ENCODE measurements around the gene MTA1.

MTA1 gene

GRCh38 chr14:105413544-105413886, 6.1 kb upstream of the MTA1 start:
- Histone ChIP-seq H2BK120ac (ENCODE audit: insufficient read depth, low read length, poor library complexity) (no peak overlapping the region), H3K79me1 (ENCODE audit: low read length) (peaks cover 7% of the 10 kb centered on the region), H3K36me3 (ENCODE audit: control insufficient read depth in 1 of 2, insufficient read depth in 2 of 2, low read length in 2 of 2) (no peaks in the 10 kb centered on the region), H3K18ac (ENCODE audit: low read length) (no peak overlapping the region), H2AFZ (ENCODE audit: insufficient read depth, low read length, poor library complexity) (no peak overlapping the region), H3K27ac (ENCODE audit: low read depth, low read length) (no peak overlapping the region), H3K4me2 (ENCODE audit: low read length) (no peak overlapping the region), H4K91ac (ENCODE audit: low read depth, low read length) (no peak overlapping the region), H2BK5ac (ENCODE audit: low read depth, low read length, poor library complexity) (no peak overlapping the region), H3K9me3 (ENCODE audit: insufficient read depth, low read depth, low read length) (peaks cover 6% of the 10 kb centered on the region), H2AK5ac (ENCODE audit: low read length) (no peak overlapping the region), H3K27me3 (ENCODE audit: insufficient read depth, low read length) (peaks cover 13% of the 10 kb centered on the region), H4K8ac (ENCODE audit: low read depth, low read length) (no peak overlapping the region), H3K14ac (ENCODE audit: low read length) (no peak overlapping the region), H2BK12ac (ENCODE audit: low read length) (no peak overlapping the region), H3K79me2 (ENCODE audit: control insufficient read depth, insufficient read depth, low read length, poor library complexity) (no peaks in the 10 kb centered on the region), H3K23ac (ENCODE audit: low read length) (no peak overlapping the region), H4K12ac (ENCODE audit: low read depth, low read length) (no peak overlapping the region), H3K4me1 (ENCODE audit: control insufficient read depth in 1 of 2, insufficient read depth in 2 of 2, low read length in 2 of 2) (peaks cover 7 to 9% of the 10 kb centered on the region in 2 experiments), H3K4me3 (ENCODE audit: low read depth, low read length) (no peak overlapping the region), H3K9ac (ENCODE audit: low read length) (no peak overlapping the region), H3K4ac (ENCODE audit: low read depth, low read length) (no peak overlapping the region)
- WGBS (ENCODE audit: extremely low coverage, insufficient coverage, insufficient read length), result no CpG with 5 or more reads among the region's 2 CpGs
- no peak for DNase-seq

- H3K9ac ChIP-seq (ENCODE audit: low read length), result no peak overlapping the region
- peak overlapping the region; percentile 87 for H4K8ac ChIP-seq (ENCODE audit: low read depth, low read length)
- peaks cover 12 to 15% of the 10 kb centered on the region in 2 experiments for H3K4me1 ChIP-seq (ENCODE audit: control insufficient read depth in 1 of 2, insufficient read depth in 2 of 2, low read length in 2 of 2)
- H2AK5ac ChIP-seq (ENCODE audit: low read length), result no peak overlapping the region
- H2BK120ac ChIP-seq (ENCODE audit: insufficient read depth, low read length, poor library complexity), result peak overlapping the region; percentile 29
- WGBS (ENCODE audit: extremely low coverage, insufficient coverage, insufficient read length), result no CpG with 5 or more reads among the region's 79 CpGs
- peaks cover 13% of the 10 kb centered on the region for H3K27me3 ChIP-seq (ENCODE audit: insufficient read depth, low read length)
- no peak overlapping the region for H2BK5ac ChIP-seq (ENCODE audit: low read depth, low read length, poor library complexity)
- H4K91ac ChIP-seq (ENCODE audit: low read depth, low read length), result peak overlapping the region; percentile 61
- H3K4me2 ChIP-seq (ENCODE audit: low read length), result peak overlapping the region; percentile 67
- H3K36me3 ChIP-seq (ENCODE audit: control insufficient read depth in 1 of 2, insufficient read depth in 2 of 2, low read length in 2 of 2), result no peaks in the 10 kb centered on the region
- peak in 1 of 2 donors; percentile 39 for DNase-seq
- H3K4me3 ChIP-seq (ENCODE audit: low read depth, low read length), result peak overlapping the region; percentile 67
- H3K79me2 ChIP-seq (ENCODE audit: control insufficient read depth, insufficient read depth, low read length, poor library complexity), result peaks cover 5% of the 10 kb centered on the region
- peak overlapping the region; percentile 85 for H3K14ac ChIP-seq (ENCODE audit: low read length)
- peak overlapping the region; percentile 88 for H2AFZ ChIP-seq (ENCODE audit: insufficient read depth, low read length, poor library complexity)
- H3K27ac ChIP-seq (ENCODE audit: low read depth, low read length), result no peak overlapping the region
- peak overlapping the region; percentile 63 for H3K18ac ChIP-seq (ENCODE audit: low read length)
- H2BK12ac ChIP-seq (ENCODE audit: low read length), result no peak overlapping the region
- H3K79me1 ChIP-seq (ENCODE audit: low read length), result peaks cover 11% of the 10 kb centered on the region
- peak overlapping the region; percentile 69 for H4K12ac ChIP-seq (ENCODE audit: low read depth, low read length)
- no peak overlapping the region for H3K23ac ChIP-seq (ENCODE audit: low read length)
- H3K9me3 ChIP-seq (ENCODE audit: insufficient read depth, low read depth, low read length), result peaks cover 7% of the 10 kb centered on the region
- H3K4ac ChIP-seq (ENCODE audit: low read depth, low read length), result no peak overlapping the region
Observed at GRCh38 chr14:105414456-105415371, 4.9 kb upstream of the MTA1 start.

- Histone ChIP-seq H3K4ac (ENCODE audit: low read depth, low read length) (no peak overlapping the region), H3K27ac (ENCODE audit: low read depth, low read length) (no peak overlapping the region), H3K79me2 (ENCODE audit: control insufficient read depth, insufficient read depth, low read length, poor library complexity) (peaks cover 9% of the 10 kb centered on the region), H3K9me3 (ENCODE audit: insufficient read depth, low read depth, low read length) (peaks cover 7% of the 10 kb centered on the region), H3K36me3 (ENCODE audit: control insufficient read depth in 1 of 2, insufficient read depth in 2 of 2, low read length in 2 of 2) (no peaks in the 10 kb centered on the region), H4K8ac (ENCODE audit: low read depth, low read length) (no peak overlapping the region), H3K9ac (ENCODE audit: low read length) (no peak overlapping the region), H3K4me3 (ENCODE audit: low read depth, low read length) (no peak overlapping the region), H2AFZ (ENCODE audit: insufficient read depth, low read length, poor library complexity) (no peak overlapping the region), H4K91ac (ENCODE audit: low read depth, low read length) (no peak overlapping the region), H2BK12ac (ENCODE audit: low read length) (no peak overlapping the region), H2AK5ac (ENCODE audit: low read length) (no peak overlapping the region), H3K23ac (ENCODE audit: low read length) (no peak overlapping the region), H3K4me1 (ENCODE audit: control insufficient read depth in 1 of 2, insufficient read depth in 2 of 2, low read length in 2 of 2) (peaks cover 13 to 19% of the 10 kb centered on the region in 2 experiments), H3K79me1 (ENCODE audit: low read length) (peaks cover 11% of the 10 kb centered on the region), H3K27me3 (ENCODE audit: insufficient read depth, low read length) (peaks cover 8% of the 10 kb centered on the region), H3K4me2 (ENCODE audit: low read length) (no peak overlapping the region), H2BK120ac (ENCODE audit: insufficient read depth, low read length, poor library complexity) (no peak overlapping the region), H3K18ac (ENCODE audit: low read length) (no peak overlapping the region), H2BK5ac (ENCODE audit: low read depth, low read length, poor library complexity) (no peak overlapping the region), H4K12ac (ENCODE audit: low read depth, low read length) (no peak overlapping the region), H3K14ac (ENCODE audit: low read length) (no peak overlapping the region)
- no CpG with 5 or more reads among the region's 25 CpGs for WGBS (ENCODE audit: extremely low coverage, insufficient coverage, insufficient read length)
- no peak for DNase-seq
Observed at GRCh38 chr14:105415481-105416428, 3.9 kb upstream of the MTA1 start.

- no CpG with 5 or more reads among the region's 11 CpGs for WGBS (ENCODE audit: extremely low coverage, insufficient coverage, insufficient read length)
Observed at GRCh38 chr14:105416671-105417070, 3.0 kb upstream of the MTA1 start.

More at GRCh38 chr14:105416671-105417070, 3.0 kb upstream of the MTA1 start:
- H2AFZ ChIP-seq (ENCODE audit: insufficient read depth, low read length, poor library complexity), result no peak overlapping the region
- H3K9me3 ChIP-seq (ENCODE audit: insufficient read depth, low read depth, low read length), result peaks cover 5% of the 10 kb centered on the region
- H3K18ac ChIP-seq (ENCODE audit: low read length), result no peak overlapping the region
- peaks cover 5% of the 10 kb centered on the region for H3K27me3 ChIP-seq (ENCODE audit: insufficient read depth, low read length)
- H4K91ac ChIP-seq (ENCODE audit: low read depth, low read length), result no peak overlapping the region
- no peak overlapping the region for H2BK12ac ChIP-seq (ENCODE audit: low read length)
- peaks cover 9% of the 10 kb centered on the region for H3K79me2 ChIP-seq (ENCODE audit: control insufficient read depth, insufficient read depth, low read length, poor library complexity)
- no peak overlapping the region for H2BK120ac ChIP-seq (ENCODE audit: insufficient read depth, low read length, poor library complexity)
- no peak overlapping the region for H2BK5ac ChIP-seq (ENCODE audit: low read depth, low read length, poor library complexity)
- no peaks in the 10 kb centered on the region for H3K36me3 ChIP-seq (ENCODE audit: control insufficient read depth in 1 of 2, insufficient read depth in 2 of 2, low read length in 2 of 2)
- H3K4me1 ChIP-seq (ENCODE audit: control insufficient read depth in 1 of 2, insufficient read depth in 2 of 2, low read length in 2 of 2), result peaks cover 16 to 21% of the 10 kb centered on the region in 2 experiments
- no peak overlapping the region for H3K4ac ChIP-seq (ENCODE audit: low read depth, low read length)
- H4K8ac ChIP-seq (ENCODE audit: low read depth, low read length), result no peak overlapping the region
- peaks cover 11% of the 10 kb centered on the region for H3K79me1 ChIP-seq (ENCODE audit: low read length)
- H3K23ac ChIP-seq (ENCODE audit: low read length), result no peak overlapping the region
- no peak overlapping the region for H3K4me3 ChIP-seq (ENCODE audit: low read depth, low read length)
- H3K27ac ChIP-seq (ENCODE audit: low read depth, low read length), result no peak overlapping the region
- no peak overlapping the region for H4K12ac ChIP-seq (ENCODE audit: low read depth, low read length)
- no peak overlapping the region for H3K9ac ChIP-seq (ENCODE audit: low read length)
- no peak overlapping the region for H3K14ac ChIP-seq (ENCODE audit: low read length)
- no peak overlapping the region for H2AK5ac ChIP-seq (ENCODE audit: low read length)
- no peak overlapping the region for H3K4me2 ChIP-seq (ENCODE audit: low read length)
- DNase-seq, result no peak

Measured in trophoblast cell (in vitro differentiated cells and primary cell).